Natural killer cell treated with Interleukin-12 subunit alpha and Interleukin-12 subunit beta and Interleukin-15 and Interleukin-18, amount 100 ng/mL, for 72 hours (primary cell): Measurements from ENCODE around the gene HS6ST1. TPM values are rescaled to one million over a fixed set of nuclear protein-coding genes. Genes with fewer than 3 reads are reported as not detected.
"Not testable (repeated sequence)": the region's sequence is repeated elsewhere in the genome, so short reads cannot be mapped to it uniquely, and the experiment has no call there.

Source experiments
- ATAC-seq, 2 donors: fragments of 150-1000 bp; cut with Tn5 transposase in 1 of 2; sonication (Bioruptor Pico), chemical (Tn5 transposase) in 1 of 2; 2 replicates each; pipeline ENCODE4 v1.10.0; 2021
- DNase-seq: peaks from one replicate; pipeline ENCODE4 v3.0.0; 2022; ENCODE audit warnings: low spot score
- H3K27ac Mint-ChIP-seq, 2 donors: 1 replicate in 1 of 2; 2 replicates in 1 of 2; pipeline ENCODE4 v1.8.0; 2022; ENCODE audit warnings: mixed read lengths in 2 of 2, mild to moderate bottlenecking in 1 of 2, moderate library complexity in 1 of 2
- H3K27me3 Mint-ChIP-seq, 2 donors: 1 replicate in 1 of 2; 2 replicates in 1 of 2; pipeline ENCODE4 v1.8.0; 2022; ENCODE audit warnings: mixed read lengths in 2 of 2
- H3K36me3 Mint-ChIP-seq: one replicate; pipeline ENCODE4 v1.8.0; 2022; ENCODE audit warnings: mixed read lengths
- H3K4me1 Mint-ChIP-seq, 2 donors: 1 replicate in 1 of 2; 2 replicates in 1 of 2; pipeline ENCODE4 v1.8.0; 2022; ENCODE audit warnings: low read depth in 2 of 2, mixed read lengths in 2 of 2, mild to moderate bottlenecking in 1 of 2
- H3K4me3 Mint-ChIP-seq: one replicate; pipeline ENCODE4 v1.8.0; 2022; ENCODE audit warnings: mixed read lengths
- H3K9me3 Mint-ChIP-seq: 2 replicates; pipeline ENCODE4 v1.8.0; 2022; ENCODE audit warnings: mixed read lengths
- total RNA-seq, 2 donors: library from RNA; stranded (reverse); gene quantifications; one replicate each; pipeline ENCODE4 v1.2.3, GENCODE V29; 2022

HS6ST1 gene
- total RNA-seq, 2 donors from 2014 or later = 17.5 to 25.5 TPM

DNA sequence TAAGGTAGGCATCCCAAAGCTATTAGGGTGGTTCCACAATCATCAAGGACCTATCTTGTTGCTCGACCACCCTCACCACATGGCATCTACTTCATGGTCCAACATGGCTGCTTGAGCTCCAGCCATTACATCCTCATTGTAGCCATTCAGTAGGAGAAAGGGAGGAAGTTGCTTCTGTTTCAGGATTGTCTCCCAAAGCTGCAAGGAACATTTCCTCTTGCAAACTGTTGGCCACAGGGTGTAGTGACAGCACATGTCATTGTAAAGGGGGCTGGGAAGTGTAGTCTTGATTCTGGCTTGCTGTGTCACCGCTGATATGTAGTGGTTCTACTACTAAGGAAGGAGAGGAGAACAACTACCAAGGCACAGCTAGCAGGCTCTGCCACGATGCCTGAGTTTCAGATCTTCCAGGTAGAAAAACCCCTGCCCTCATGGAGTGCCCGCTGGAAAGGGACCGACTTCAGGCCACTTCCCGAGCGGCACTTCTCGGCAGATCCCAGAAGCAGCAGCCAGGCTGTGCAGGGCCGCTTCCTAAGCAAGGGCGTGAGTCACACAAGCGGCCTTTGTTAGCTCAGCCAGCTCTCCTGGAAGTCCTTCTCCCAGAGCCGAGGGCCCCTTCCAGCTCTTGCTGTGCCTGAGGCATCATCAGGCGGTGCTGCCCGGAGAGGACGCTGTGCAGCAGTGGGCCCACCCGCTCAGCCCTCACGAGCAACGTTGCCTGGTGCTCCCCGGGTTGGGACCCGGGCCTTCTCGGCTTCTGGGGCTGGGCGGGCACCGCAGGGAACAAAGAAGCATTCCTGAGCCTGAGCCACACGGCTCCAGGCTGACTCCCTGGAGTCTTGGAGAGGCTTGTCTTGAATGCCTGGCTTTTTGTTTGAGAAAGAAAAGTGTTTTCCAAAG lies 58.2 kb downstream of the HS6ST1 start:
- peak in 1 of 2 donors; percentile 5 for ATAC-seq
- Mint-ChIP-seq H3K27me3 (peaks cover 0 to 7% of the 10 kb centered on the region in 2 donors), H3K36me3 (no peaks in the 10 kb centered on the region), H3K27ac (no peak overlapping the region), H3K9me3 (no peaks in the 10 kb centered on the region), H3K4me1 (peaks cover 0 to 12% of the 10 kb centered on the region in 2 donors), H3K4me3 (no peak overlapping the region)
- no peak for DNase-seq

DNA sequence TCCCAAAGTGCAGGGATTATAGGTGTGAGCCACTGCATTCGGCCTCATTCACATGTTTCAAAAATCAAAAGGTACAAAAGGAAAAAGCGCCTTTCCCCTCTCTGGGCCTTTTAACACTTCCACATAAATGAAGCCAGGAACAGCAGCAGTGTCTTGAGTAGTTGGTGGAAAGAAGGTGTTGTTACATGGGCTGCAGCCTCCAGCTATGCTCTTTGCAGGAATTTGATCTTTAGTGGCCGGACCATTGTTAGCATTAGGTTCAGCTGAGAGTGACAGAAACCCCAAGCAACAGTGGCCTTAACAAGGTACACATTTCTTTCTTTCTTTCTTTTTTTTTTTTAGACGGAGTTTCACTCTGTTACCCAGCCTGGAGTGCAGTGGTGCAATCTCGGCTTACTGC lies 59.1 kb downstream of the HS6ST1 start:
- Mint-ChIP-seq H3K36me3 (no peaks in the 10 kb centered on the region), H3K9me3 (no peaks in the 10 kb centered on the region), H3K4me3 (no peak overlapping the region), H3K27ac (no peak overlapping the region), H3K27me3 (peaks cover 0 to 7% of the 10 kb centered on the region in 2 donors), H3K4me1 (peaks cover 0 to 8% of the 10 kb centered on the region in 2 donors)
- ATAC-seq (no peak), DNase-seq (no peak)

GRCh38 chr2:128258218-128258617 lies 60.5 kb downstream of the HS6ST1 start:
- peaks cover 0 to 6% of the 10 kb centered on the region in 2 donors for H3K4me1 Mint-ChIP-seq
- H3K4me3 Mint-ChIP-seq = no peak overlapping the region
- ATAC-seq (no peak), DNase-seq (no peak)
- no peak overlapping the region for H3K27ac Mint-ChIP-seq
- no peaks in the 10 kb centered on the region for H3K9me3 Mint-ChIP-seq
- H3K36me3 Mint-ChIP-seq = no peaks in the 10 kb centered on the region
- peaks cover 0 to 7% of the 10 kb centered on the region in 2 donors for H3K27me3 Mint-ChIP-seq

- no peaks in the 10 kb centered on the region for H3K4me1 Mint-ChIP-seq
- H3K9me3 Mint-ChIP-seq = no peaks in the 10 kb centered on the region
- H3K27me3 Mint-ChIP-seq = peaks cover 0 to 7% of the 10 kb centered on the region in 2 donors
- DNase-seq = no peak
- H3K4me3 Mint-ChIP-seq = no peak overlapping the region
- no peaks in the 10 kb centered on the region for H3K36me3 Mint-ChIP-seq
- no peak for ATAC-seq
- H3K27ac Mint-ChIP-seq = no peak overlapping the region
Observed at GRCh38 chr2:128252501-128252900, 66.2 kb downstream of the HS6ST1 start.

GRCh38 chr2:128252086-128252485 lies 66.6 kb downstream of the HS6ST1 start:
- not testable (repeated sequence) for H3K36me3 Mint-ChIP-seq, H3K27ac Mint-ChIP-seq, H3K4me1 Mint-ChIP-seq, H3K9me3 Mint-ChIP-seq, H3K4me3 Mint-ChIP-seq, ATAC-seq, H3K27me3 Mint-ChIP-seq, DNase-seq

DNA sequence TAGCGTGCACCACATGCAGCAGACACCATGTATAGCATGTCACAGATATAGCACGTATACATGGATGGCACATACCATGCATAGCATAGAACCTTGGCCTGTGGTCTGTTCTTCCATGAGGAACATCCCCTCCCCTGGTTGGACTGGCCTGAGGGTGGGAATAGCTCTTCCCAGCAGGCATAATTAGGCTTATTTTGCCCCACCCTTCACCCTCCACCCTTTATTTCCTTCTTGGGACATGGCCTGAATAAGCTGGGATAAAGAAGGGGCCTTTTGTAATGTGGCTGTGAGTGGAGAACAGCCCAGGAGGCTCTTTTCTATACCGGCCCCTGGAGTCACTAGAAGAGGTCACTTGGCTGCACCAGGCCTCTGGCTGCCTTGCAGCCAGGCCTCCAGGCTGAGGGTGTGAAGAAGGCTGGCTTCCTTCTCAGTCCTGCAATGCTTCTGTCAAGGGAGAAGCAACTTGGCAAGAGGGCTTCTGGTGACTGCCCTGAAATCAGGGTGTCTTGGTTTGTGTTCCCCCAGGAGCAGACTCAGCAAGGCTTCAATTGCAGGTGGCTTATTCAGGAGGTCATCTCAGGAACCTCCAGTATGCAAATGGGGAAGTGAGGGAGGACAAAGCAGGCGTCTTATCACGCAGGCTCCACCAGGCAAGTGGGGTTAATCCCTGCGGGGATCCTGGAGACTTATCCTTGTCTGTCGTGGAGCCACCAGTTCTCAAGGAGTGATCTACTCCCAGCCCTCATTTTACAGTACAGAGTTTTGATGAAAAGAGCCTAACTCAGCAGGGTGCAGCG lies 68.2 kb downstream of the HS6ST1 start:
- H3K27ac Mint-ChIP-seq = no peak overlapping the region

DNA sequence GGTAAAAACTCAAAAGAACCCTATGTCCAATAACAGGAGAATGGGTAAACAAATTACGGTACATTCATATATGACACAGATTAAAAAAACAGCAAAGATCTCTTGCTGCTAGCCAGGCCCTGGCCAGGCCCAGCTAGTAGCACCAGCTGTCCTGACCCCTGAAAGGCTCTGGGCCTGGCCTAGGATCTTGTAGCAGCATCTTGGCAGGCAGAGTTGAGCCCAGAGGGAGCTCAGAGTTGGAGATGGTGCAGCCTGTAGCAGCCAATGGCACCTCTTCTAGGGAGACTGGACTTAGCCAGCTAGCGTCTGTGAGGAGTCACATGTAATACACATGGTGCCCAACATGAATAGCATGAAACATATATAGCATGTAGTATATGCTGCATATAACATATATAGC lies 69.1 kb downstream of the HS6ST1 start:
- Mint-ChIP-seq H3K4me1 (peaks cover 0 to 6% of the 10 kb centered on the region in 2 donors), H3K27ac (no peak overlapping the region), H3K9me3 (no peaks in the 10 kb centered on the region), H3K27me3 (no peaks in the 10 kb centered on the region), H3K4me3 (no peak overlapping the region), H3K36me3 (no peaks in the 10 kb centered on the region)
- DNase-seq = no peak
- no peak for ATAC-seq

More for the DNA sequence above, 68.2 kb downstream of the HS6ST1 start:
- Mint-ChIP-seq H3K9me3 (no peaks in the 10 kb centered on the region), H3K27me3 (no peaks in the 10 kb centered on the region), H3K4me3 (no peak overlapping the region), H3K4me1 (peaks cover 0 to 6% of the 10 kb centered on the region in 2 donors), H3K36me3 (no peaks in the 10 kb centered on the region)
- ATAC-seq (no peak), DNase-seq (no peak)

GRCh38 chr2:128245813-128246212 lies 72.9 kb downstream of the HS6ST1 start:
- DNase-seq = no peak
- no peak for ATAC-seq
- Mint-ChIP-seq H3K4me3 (no peak overlapping the region), H3K9me3 (no peaks in the 10 kb centered on the region), H3K36me3 (no peaks in the 10 kb centered on the region), H3K27ac (no peak overlapping the region), H3K27me3 (no peaks in the 10 kb centered on the region), H3K4me1 (peaks cover 0 to 6% of the 10 kb centered on the region in 2 donors)

DNA sequence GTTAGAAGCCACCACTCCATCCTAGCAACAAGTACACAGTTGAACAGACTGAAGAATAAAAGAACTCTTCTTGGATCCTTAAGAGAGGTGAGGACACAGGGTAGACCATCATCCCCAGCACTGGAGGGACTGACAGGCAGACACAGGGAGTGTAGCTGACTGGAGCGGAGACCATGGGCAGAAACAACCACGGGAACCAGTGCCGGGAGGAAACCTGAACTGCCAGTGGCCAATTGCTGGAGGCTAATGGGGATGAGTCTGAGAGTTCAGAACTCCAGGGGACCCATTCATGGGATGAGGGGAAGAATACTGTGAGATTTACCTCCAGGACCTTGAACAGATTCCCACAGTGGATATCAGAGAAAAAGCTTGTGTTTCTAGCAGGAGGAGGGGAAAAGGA lies 76.8 kb downstream of the HS6ST1 start:
- Mint-ChIP-seq H3K4me1 (peaks cover 0 to 6% of the 10 kb centered on the region in 2 donors), H3K36me3 (no peaks in the 10 kb centered on the region), H3K4me3 (no peak overlapping the region), H3K27ac (no peak overlapping the region), H3K27me3 (no peaks in the 10 kb centered on the region), H3K9me3 (no peaks in the 10 kb centered on the region)
- DNase-seq = no peak
- ATAC-seq = no peak

DNA sequence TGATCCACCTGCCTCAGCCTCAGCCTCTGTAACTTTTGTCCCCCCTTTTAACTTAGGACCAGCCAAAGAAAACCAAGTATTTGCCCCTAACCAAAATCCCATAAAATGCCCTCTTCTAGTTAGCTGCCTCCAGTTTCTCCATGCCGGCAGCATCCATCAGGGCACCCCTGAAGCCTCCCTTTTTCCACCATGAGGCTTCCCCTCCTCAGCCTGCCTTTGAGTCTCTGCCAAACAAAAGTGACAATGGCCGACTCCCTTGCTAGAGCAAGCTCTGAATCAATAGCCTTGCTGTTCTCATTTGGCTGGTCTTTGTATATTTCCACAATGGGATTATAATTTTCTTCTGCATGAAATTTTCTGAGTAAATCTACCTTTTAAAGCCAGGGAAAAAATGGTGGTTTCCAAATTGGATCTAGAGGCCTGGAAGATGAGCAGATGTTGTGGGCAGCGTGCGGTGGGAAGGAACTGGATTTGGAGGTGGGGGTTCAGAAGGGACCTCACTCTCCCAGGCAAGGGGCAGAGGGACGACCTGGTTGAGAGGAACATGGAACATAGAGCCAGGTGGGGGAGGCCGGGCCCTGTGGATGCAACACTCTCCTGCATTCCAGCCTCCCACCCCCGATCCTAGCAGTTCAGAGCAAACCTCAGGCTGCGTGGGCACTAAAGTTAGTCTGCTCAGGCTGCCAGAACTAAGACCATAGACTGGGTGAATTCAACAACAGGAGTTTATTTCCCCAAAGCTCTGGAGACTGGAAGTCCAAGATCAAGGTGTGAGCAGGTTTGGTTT lies 80.6 kb downstream of the HS6ST1 start:
- H3K27me3 Mint-ChIP-seq = peaks cover 0 to 3% of the 10 kb centered on the region in 2 donors
- no peak overlapping the region for H3K4me3 Mint-ChIP-seq
- H3K36me3 Mint-ChIP-seq = no peaks in the 10 kb centered on the region
- DNase-seq = no peak
- no peak overlapping the region for H3K27ac Mint-ChIP-seq
- no peak for ATAC-seq
- H3K4me1 Mint-ChIP-seq = no peaks in the 10 kb centered on the region
- no peaks in the 10 kb centered on the region for H3K9me3 Mint-ChIP-seq

GRCh38 chr2:128237081-128237534 lies 81.6 kb downstream of the HS6ST1 start:
- H3K4me3 Mint-ChIP-seq = no peak overlapping the region
- ATAC-seq (no peak), DNase-seq (no peak)
- no peak overlapping the region for H3K27ac Mint-ChIP-seq
- H3K36me3 Mint-ChIP-seq = no peaks in the 10 kb centered on the region
- no peaks in the 10 kb centered on the region for H3K4me1 Mint-ChIP-seq
- H3K27me3 Mint-ChIP-seq = peaks cover 0 to 3% of the 10 kb centered on the region in 2 donors
- no peaks in the 10 kb centered on the region for H3K9me3 Mint-ChIP-seq

- H3K4me1 Mint-ChIP-seq = no peaks in the 10 kb centered on the region
- peaks cover 0 to 3% of the 10 kb centered on the region in 2 donors for H3K27me3 Mint-ChIP-seq
- no peak overlapping the region for H3K4me3 Mint-ChIP-seq
Observed at GRCh38 chr2:128236491-128237035, 82.1 kb downstream of the HS6ST1 start.

DNA sequence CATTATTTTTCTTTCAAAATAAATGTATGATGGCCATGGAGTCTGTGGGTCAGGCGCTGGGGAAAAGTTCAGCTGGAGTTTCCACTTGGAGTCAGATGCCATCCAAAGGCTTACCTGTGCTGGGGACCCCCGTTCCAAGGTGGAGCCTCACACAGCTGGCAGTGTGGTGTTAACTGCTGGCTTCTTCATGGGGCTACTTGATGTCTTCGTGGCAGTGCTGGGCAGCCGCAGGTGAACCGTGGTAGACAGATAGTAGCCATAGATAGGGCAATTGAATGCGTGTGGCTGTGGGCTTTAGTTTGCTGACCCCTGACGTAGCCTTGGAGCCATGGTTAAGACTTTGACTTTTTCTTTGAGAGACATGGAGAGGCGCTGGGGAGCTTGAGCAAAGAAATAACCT lies 83.1 kb downstream of the HS6ST1 start:
- H3K27me3 Mint-ChIP-seq = peaks cover 0 to 3% of the 10 kb centered on the region in 2 donors
- no peak for DNase-seq
- H3K4me3 Mint-ChIP-seq = no peak overlapping the region
- no peaks in the 10 kb centered on the region for H3K9me3 Mint-ChIP-seq
- no peaks in the 10 kb centered on the region for H3K36me3 Mint-ChIP-seq
- H3K27ac Mint-ChIP-seq = no peak overlapping the region
- ATAC-seq = no peak
- H3K4me1 Mint-ChIP-seq = no peaks in the 10 kb centered on the region

More at GRCh38 chr2:128236491-128237035, 82.1 kb downstream of the HS6ST1 start:
- Mint-ChIP-seq H3K27ac (no peak overlapping the region), H3K36me3 (no peaks in the 10 kb centered on the region), H3K9me3 (no peaks in the 10 kb centered on the region)
- no peak for ATAC-seq
- DNase-seq = no peak
